ENCODE data around the gene FMO5. TPM values are rescaled to one million over a fixed set of nuclear protein-coding genes. Genes with fewer than 3 reads are reported as not detected.

The FMO5 gene
- total and polyA plus RNA-seq, 2 of the 13 experiments (the other 11 are each of a cell fraction or from before 2014, with no cell fraction given) = 48.2 to 149 TPM

GRCh38 chr1:147172168-147173016 lies 52.7 kb downstream of the FMO5 start, which contains the start of gene PRKAB2 (continued):
- TF ChIP-seq ZHX2 (IDR thresholded peaks at IDR 0.05; ENCODE audit: low read depth) = peak; percentile 92
- no peak for TF ChIP-seq ZHX2 (CRISPR knock-in tag; IDR thresholded peaks at IDR 0.05; ENCODE audit: borderline replicate concordance)
- no peak for TF ChIP-seq SMARCE1 (IDR thresholded peaks at IDR 0.05; ENCODE audit: borderline replicate concordance)
- no peak for TF ChIP-seq MAFG (CRISPR knock-in tag; IDR thresholded peaks at IDR 0.05)
- TF ChIP-seq ZNF770 (CRISPR knock-in tag; IDR thresholded peaks at IDR 0.05) = peak; percentile 58
- TF ChIP-seq REPIN1 (CRISPR knock-in tag; IDR thresholded peaks at IDR 0.05; ENCODE audit: borderline replicate concordance, low read depth) = peak; percentile 53
- no peak; the same call in 1 of the 2 replicates for TF ChIP-seq BORCS8-MEF2B (CRISPR knock-in tag; IDR thresholded peaks at IDR 0.05)
- no peak for TF ChIP-seq NFYB (CRISPR knock-in tag; IDR thresholded peaks at IDR 0.05)
- TF ChIP-seq KAT7 (CRISPR knock-in tag; IDR thresholded peaks at IDR 0.05; ENCODE audit: borderline replicate concordance) = peak; percentile 96; the same call in 1 of the 2 replicates
- no peak for TF ChIP-seq ATF1 (CRISPR knock-in tag; IDR thresholded peaks at IDR 0.05)
- no peak for TF ChIP-seq SNRNP70 (IDR thresholded peaks at IDR 0.05; ENCODE audit: low read depth, low read length)
- no peak for TF ChIP-seq ZNF354B (CRISPR knock-in tag; IDR thresholded peaks at IDR 0.05)
- TF ChIP-seq RAD21 (CRISPR knock-in tag; IDR thresholded peaks at IDR 0.05) = peak; percentile 99
- peak; percentile 39 for TF ChIP-seq MXD1 (CRISPR knock-in tag; IDR thresholded peaks at IDR 0.05)
- peak; percentile 70; the same call in 1 of the 2 replicates for TF ChIP-seq ZNF33B (CRISPR knock-in tag; IDR thresholded peaks at IDR 0.05)
- TF ChIP-seq TCF7L2 (IDR thresholded peaks at IDR 0.05; ENCODE audit: low read depth, low read length) = no peak
- no peak for TF ChIP-seq ZNF337 (CRISPR knock-in tag; IDR thresholded peaks at IDR 0.05; ENCODE audit: borderline replicate concordance, low read depth)
- peak; percentile 73 for TF ChIP-seq PAXIP1 (CRISPR knock-in tag; conservative IDR thresholded peaks at IDR 0.05)

All from HepG2 (cell line).